Hepatocyte (in vitro differentiated cells): ENCODE results near the gene NECAB3.

ENCODE experiments used
- CTCF ChIP-seq: fragments of 200-600 bp; sonication (generic); IDR thresholded peaks from 2 replicates; pipeline ENCODE4 v1.5.1; 2016; ENCODE audit warnings: antibody characterized with exemption, mild to moderate bottlenecking; ENCODE audit not compliant: poor library complexity
- EZH2 ChIP-seq: fragments of 200-600 bp; sonication (generic); IDR thresholded peaks from 2 replicates; pipeline ENCODE4 v1.6.1; 2016; ENCODE audit warnings: antibody characterized with exemption, mild to moderate bottlenecking, borderline replicate concordance

GRCh38 chr20:33645072-33645358, 29.2 kb downstream of the NECAB3 start:
- TF ChIP-seq CTCF: no peak
- no peak for TF ChIP-seq EZH2
